SKM-1 treated with dmso at 0.1 percent for 144 hours (cell line): Measurements from ENCODE around the gene PAX4.
"Not testable (repeated sequence)": the region's sequence is repeated elsewhere in the genome, so short reads cannot be mapped to it uniquely, and the experiment has no call there.

ENCODE experiments used
- DNase-seq: peaks from one replicate; lab custom pipeline; 2025; ENCODE audit not compliant: unreplicated experiment; lab: John Stamatoyannopoulos, UW

Gene PAX4

GRCh38 chr7:127588019-127588696 lies 29.8 kb downstream of the PAX4 start, which contains the start of gene ARF5:
Gene ARF5 (plus strand): TSS chr7:127588411. CDS start chr7:127588499, 88 bp downstream.
- DNase-seq: peak; percentile 61

DNA sequence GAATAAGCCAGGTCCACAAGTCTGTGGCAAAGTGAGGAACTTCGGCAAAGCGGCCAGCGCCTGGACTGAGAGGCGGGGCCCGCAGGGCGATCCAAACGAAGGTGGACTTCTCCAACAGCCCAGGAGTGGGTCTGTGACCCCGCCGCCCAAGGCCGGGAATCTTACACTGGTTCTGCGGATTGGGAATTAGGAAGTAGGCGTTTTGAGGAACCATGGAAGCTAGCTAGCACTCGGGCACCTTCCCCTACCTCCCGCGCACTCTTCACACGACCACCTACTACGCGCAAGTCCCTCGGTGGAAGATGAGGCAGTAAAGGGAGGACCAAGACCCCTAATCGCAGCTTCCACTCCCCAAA lies 30.3 kb downstream of the PAX4 start:
- no peak for DNase-seq

DNA sequence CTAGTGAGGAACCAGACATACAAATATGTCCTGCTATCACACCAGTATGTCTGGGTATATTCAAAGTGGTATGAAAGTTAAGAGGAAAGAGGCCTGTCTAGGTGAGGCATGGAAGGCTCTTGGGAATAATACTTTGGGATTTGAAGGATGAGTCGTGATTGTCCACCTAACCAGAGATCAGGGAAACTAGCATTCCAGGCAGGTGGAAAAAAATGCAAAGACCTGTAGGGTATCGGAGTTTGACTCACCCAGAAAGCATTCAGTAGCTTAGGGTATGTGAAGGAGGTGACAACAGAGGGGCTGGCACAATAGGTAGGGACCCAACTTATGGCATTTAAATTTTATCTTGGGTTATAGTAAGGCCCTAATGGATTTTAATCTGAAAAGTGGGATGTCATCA lies 31.6 kb downstream of the PAX4 start:
- DNase-seq: no peak

GRCh38 chr7:127585044-127585953 lies 32.6 kb downstream of the PAX4 start, which contains the start of gene GCC1:
Gene GCC1 (minus strand): TSS chr7:127585596. CDS start chr7:127585182, 414 bp downstream.
- DNase-seq: peak; percentile 65

DNA sequence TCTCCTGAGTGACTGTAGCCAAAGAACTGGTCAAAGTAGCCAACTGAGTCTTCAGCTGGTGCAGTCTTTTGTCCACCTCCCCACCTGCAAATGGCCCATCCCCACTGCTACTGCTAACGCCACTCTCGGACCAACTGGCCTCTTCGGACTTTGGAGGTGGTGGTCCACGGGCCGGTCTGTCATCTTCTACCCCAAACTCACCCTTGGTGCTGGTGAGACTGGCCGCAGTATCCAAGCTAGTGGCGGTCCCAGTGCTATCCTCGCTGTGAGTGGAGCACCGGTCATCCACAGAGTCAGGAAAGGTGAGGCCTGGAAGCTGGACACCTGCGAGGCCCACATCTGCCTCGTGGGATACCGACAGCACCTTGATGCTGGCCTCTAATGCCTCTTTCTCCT lies 33.3 kb downstream of the PAX4 start:
- no peak for DNase-seq

GRCh38 chr7:127582361-127582760 lies 35.6 kb downstream of the PAX4 start:
- no peak for DNase-seq

- DNase-seq: no peak
Measured at GRCh38 chr7:127581716-127582115, 36.2 kb downstream of the PAX4 start.

DNA sequence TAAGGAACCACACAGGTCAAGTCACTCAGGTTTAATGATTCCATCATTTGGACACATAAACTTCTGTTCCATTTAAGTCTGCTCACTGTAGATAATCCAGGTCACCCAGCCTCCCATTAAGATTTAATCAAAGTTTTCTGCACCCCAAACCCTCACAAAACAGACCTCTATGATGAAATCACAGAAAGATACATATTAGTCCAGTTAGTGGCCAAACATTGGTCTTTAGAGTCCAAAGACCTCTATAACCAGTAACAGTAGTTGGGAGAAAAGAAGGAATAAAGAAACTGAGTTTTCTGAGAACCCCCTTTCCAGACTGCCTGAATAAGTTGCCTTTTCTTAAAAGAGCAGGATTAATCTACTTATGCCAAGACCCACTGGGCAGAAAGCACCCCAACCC lies 37.3 kb downstream of the PAX4 start:
- DNase-seq: no peak

GRCh38 chr7:127578711-127579275 lies 39.1 kb downstream of the PAX4 start:
- no peak for DNase-seq

- no peak for DNase-seq
Measured at GRCh38 chr7:127578036-127578684, 39.8 kb downstream of the PAX4 start.

DNA sequence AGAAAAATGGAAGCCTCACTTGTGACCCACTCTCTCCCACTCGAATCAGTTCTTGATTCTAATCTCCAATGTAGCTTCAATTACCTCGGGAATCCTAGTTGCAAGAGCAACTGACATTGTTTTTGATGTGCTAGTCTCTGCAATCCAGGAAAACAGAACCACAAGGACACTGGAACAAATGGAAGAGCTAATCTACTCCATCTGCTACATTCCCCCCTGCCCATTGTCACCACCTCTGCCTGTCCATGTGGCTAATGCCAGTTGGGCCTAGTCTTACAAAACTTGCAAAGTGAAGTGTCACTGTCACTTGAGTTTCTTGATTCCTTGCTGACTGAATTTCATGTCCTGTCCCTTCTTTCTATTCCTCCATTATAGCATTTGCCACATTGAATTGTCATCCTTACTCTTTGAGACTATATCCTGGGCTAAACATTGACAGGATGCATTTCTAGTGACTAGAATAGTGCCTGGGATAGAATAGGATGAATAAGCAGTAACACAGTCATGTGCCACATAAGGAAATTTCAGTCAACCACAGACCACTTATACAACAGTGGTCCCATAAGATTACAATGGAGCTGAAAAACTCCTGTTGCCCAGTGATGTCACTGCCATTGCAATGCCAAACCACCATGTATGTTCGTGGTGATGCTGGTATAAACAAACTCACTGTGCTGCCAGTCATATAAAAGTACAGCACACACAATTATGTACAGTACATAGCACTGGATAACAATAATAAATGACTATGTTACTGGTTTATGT lies 46.0 kb downstream of the PAX4 start:
- DNase-seq: no peak

GRCh38 chr7:127568034-127568433 lies 49.9 kb downstream of the PAX4 start:
- DNase-seq: not testable (repeated sequence)

- DNase-seq: no peak
Measured at GRCh38 chr7:127566242-127566641, 51.7 kb downstream of the PAX4 start.
